PC-3 (cell line): ENCODE data around the gene ARL4A. TPM values are rescaled to one million over a fixed set of nuclear protein-coding genes. Genes with fewer than 3 reads are reported as not detected.
A peak's percentile ranks its signal among the peaks of the same experiment; 100 is the strongest.

Source experiments
- ATAC-seq: fragments of 200-7000 bp; cut with Tn5 transposase; 2 replicates; pipeline ENCODE4 v1.9.1; 2020; ENCODE audit warnings: mild to moderate bottlenecking, moderate library complexity
- BruUV-seq: library from RNA; stranded (reverse); fragments of 400-500 nt; replicated peaks from 2 replicates; lab custom pipeline; 2021; lab: Mats Ljungman, UMichigan
- CTCF ChIA-PET: fragments of 300-600 bp; sonication (Branson Sonifier 250); formaldehyde crosslinking; loops from one replicate; lab custom pipeline; 2022; ENCODE audit warnings: antibody characterized with exemption; lab: Charles Lee
- POLR2A ChIA-PET: fragments of 300-600 bp; sonication (Branson Sonifier 250); formaldehyde crosslinking; loops from one replicate; lab custom pipeline; 2022; ENCODE audit warnings: antibody characterized with exemption; ENCODE audit not compliant: unreplicated experiment; lab: Charles Lee
- DNase-seq: peaks from one replicate; pipeline ENCODE4 v3.0.0-alpha.2; 2015
- H2AFZ ChIP-seq: fragments of 300-600 bp; sonication (generic); 2 replicates; pipeline ENCODE4 v1.6.0; 2016; ENCODE audit warnings: antibody characterized with exemption, low read length
- H3F3A ChIP-seq: fragments of 300-600 bp; sonication (generic); one replicate; pipeline ENCODE4 v1.6.0; 2017; ENCODE audit warnings: antibody characterized with exemption, low read length, control low read depth, mild to moderate bottlenecking; ENCODE audit not compliant: unreplicated experiment
- H3K27ac ChIP-seq: fragments of 300-600 bp; sonication (generic); 2 replicates; pipeline ENCODE4 v1.5.1; 2016; ENCODE audit warnings: mild to moderate bottlenecking, low read length
- H3K27me3 ChIP-seq: fragments of 300-600 bp; sonication (generic); 2 replicates; pipeline ENCODE4 v1.6.1; 2016; ENCODE audit warnings: low read length, mixed read lengths
- H3K36me3 ChIP-seq: fragments of 300-600 bp; sonication (generic); 2 replicates; pipeline ENCODE4 v1.6.1; 2016; ENCODE audit warnings: low read depth, mixed run types, low read length, mixed read lengths
- H3K4me1 ChIP-seq: fragments of 300-600 bp; sonication (generic); 2 replicates; pipeline ENCODE4 v1.5.1; 2016; ENCODE audit warnings: low read length; ENCODE audit not compliant: insufficient read depth
- H3K4me2 ChIP-seq: fragments of 300-600 bp; sonication (generic); 2 replicates; pipeline ENCODE4 v1.6.0; 2016; ENCODE audit warnings: low read length
- H3K4me3 ChIP-seq: fragments of 300-600 bp; sonication (generic); 2 replicates; pipeline ENCODE4 v1.5.1; 2016; ENCODE audit warnings: mild to moderate bottlenecking, low read length, mixed read lengths
- H3K79me2 ChIP-seq: fragments of 300-600 bp; sonication (generic); 2 replicates; pipeline ENCODE4 v1.6.1; 2017; ENCODE audit warnings: low read length, mixed read lengths
- H3K9ac ChIP-seq: fragments of 300-600 bp; sonication (generic); 2 replicates; pipeline ENCODE4 v1.6.0; 2016; ENCODE audit warnings: mild to moderate bottlenecking, low read length
- H3K9me2 ChIP-seq: fragments of 300-600 bp; sonication (generic); replicated peaks from 2 replicates; pipeline ENCODE4 v1.6.1; 2016; ENCODE audit warnings: mixed run types, low read length, mixed read lengths
- H3K9me3 ChIP-seq: fragments of 300-600 bp; sonication (generic); 2 replicates; pipeline ENCODE4 v1.6.1; 2016; ENCODE audit warnings: low read length, mixed read lengths
- H4K20me1 ChIP-seq: fragments of 300-600 bp; sonication (generic); 2 replicates; pipeline ENCODE4 v1.6.1; 2016; ENCODE audit warnings: low read length, mixed read lengths
- EZH2 ChIP-seq: fragments of 300-600 bp; sonication (generic); IDR thresholded peaks from one replicate; pipeline ENCODE4 v1.6.1; 2017; ENCODE audit warnings: antibody characterized with exemption, mild to moderate bottlenecking, low read length; ENCODE audit not compliant: unreplicated experiment
- EZH2phosphoT487 ChIP-seq: fragments of 300-600 bp; sonication (generic); IDR thresholded peaks from 2 replicates; pipeline ENCODE4 v1.6.1; 2018; ENCODE audit warnings: mild to moderate bottlenecking, antibody characterized with exemption, low read length, borderline replicate concordance
- intact Hi-C: fragments of 100-400 bp; cut with micrococcal nuclease; formaldehyde crosslinking; loops from 2 replicates; pipeline ENCODE4 v1.9.0; 2023
- total RNA-seq: library from RNA; depleted of rRNA; stranded (reverse); fragments of >200 nt; gene quantifications from 2 replicates; pipeline ENCODE4 v1.2.3, GENCODE V29; 2014
- TF ChIP-seq, protein P1 (sequence below): fragments of 300-600 bp; sonication (generic); conservative IDR thresholded peaks from 2 replicates; pipeline ENCODE4 v1.5.1; 2017; ENCODE audit warnings: antibody characterized with exemption, low read depth, mild to moderate bottlenecking, low read length

ARL4A gene
- total RNA-seq, 1 experiment from 2014 or later: 23.7 TPM

DNA sequence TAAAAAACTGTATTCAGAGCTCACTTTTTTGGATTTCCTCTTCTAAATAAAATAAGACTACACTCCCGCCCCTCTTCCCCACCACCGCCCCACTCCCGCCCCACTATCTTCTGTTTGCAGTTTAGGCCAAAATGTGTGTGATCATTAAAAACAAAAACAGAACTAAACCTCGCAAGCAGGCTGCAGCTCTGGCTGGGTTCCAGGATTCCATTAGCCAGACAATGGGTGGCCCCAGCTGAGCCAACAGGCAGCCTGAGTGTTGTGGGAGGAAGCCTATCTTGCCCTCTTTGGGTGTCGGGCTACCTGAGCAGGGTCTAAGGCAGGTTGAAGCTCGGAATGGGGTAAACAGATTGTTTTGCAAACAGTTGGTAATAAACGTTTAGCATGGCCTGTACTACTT lies 41.7 kb downstream of the ARL4A start:
- H3K36me3 ChIP-seq: no peaks in the 10 kb centered on the region
- ATAC-seq (no peak; the same call in 1 of the 2 replicates), DNase-seq (peak; percentile 30)
- intact Hi-C loops: no loop called here
- ChIA-PET CTCF (no interaction called here), POLR2A (no interaction called here)
- no peaks in the 10 kb centered on the region for H3K27me3 ChIP-seq
- no peaks in the 10 kb centered on the region for H3K9me2 ChIP-seq
- no TSS peak for BruUV-seq
- TF ChIP-seq EZH2phosphoT487 (no peak), EZH2 (no peak)
- TF ChIP-seq, protein P1, sequence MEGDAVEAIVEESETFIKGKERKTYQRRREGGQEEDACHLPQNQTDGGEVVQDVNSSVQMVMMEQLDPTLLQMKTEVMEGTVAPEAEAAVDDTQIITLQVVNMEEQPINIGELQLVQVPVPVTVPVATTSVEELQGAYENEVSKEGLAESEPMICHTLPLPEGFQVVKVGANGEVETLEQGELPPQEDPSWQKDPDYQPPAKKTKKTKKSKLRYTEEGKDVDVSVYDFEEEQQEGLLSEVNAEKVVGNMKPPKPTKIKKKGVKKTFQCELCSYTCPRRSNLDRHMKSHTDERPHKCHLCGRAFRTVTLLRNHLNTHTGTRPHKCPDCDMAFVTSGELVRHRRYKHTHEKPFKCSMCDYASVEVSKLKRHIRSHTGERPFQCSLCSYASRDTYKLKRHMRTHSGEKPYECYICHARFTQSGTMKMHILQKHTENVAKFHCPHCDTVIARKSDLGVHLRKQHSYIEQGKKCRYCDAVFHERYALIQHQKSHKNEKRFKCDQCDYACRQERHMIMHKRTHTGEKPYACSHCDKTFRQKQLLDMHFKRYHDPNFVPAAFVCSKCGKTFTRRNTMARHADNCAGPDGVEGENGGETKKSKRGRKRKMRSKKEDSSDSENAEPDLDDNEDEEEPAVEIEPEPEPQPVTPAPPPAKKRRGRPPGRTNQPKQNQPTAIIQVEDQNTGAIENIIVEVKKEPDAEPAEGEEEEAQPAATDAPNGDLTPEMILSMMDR: no peak
- no peaks in the 10 kb centered on the region for H3K79me2 ChIP-seq
- no peaks in the 10 kb centered on the region for H3F3A ChIP-seq
- H2AFZ ChIP-seq: no peak overlapping the region
- peaks cover 11% of the 10 kb centered on the region for H3K4me1 ChIP-seq
- no peaks in the 10 kb centered on the region for H4K20me1 ChIP-seq
- H3K9ac ChIP-seq: no peak overlapping the region
- no peak overlapping the region for H3K27ac ChIP-seq
- no peaks in the 10 kb centered on the region for H3K9me3 ChIP-seq
- H3K4me3 ChIP-seq: no peak overlapping the region
- H3K4me2 ChIP-seq: no peak overlapping the region

DNA sequence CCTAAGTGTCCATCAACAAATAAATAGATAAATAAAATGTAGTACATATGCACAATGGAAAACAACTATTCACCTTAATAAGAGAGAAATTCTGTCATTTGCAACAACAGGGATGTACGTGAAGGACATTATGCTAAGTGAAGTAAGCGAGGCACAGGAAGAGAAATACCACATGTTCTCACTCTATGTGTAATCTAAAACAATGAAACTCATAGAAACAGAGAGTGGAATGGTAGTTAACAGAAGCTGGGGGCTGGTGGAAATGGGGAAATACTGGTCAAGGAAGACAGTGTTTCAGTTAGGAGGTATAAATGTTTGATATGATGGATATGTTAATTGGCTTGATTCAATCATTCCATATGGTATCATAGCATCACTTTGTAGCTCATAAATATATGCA lies 43.1 kb downstream of the ARL4A start:
- BruUV-seq: no TSS peak
- intact Hi-C loops: no loop called here

DNA sequence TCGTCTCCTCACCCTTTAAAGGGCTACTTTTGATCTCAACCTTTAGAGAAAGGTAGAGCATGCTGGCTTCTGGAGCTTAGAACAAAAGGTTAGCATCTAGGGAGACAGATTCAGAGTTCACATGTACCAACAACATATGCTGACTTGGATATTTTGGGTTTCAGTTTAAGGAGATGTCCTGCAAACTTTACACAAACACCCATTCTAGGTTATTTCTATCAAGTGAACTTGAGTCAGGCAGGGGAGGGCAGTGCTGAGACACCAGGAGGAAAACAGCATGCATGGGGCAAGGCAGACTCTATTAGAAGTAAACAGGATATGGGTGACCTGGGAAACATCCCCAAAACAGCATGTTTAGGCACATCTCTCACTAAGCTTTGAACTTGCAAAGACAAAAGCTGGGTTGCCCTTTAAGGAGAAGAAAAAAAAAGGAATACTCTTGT lies 43.8 kb downstream of the ARL4A start:
- Histone ChIP-seq H3F3A (no peaks in the 10 kb centered on the region), H3K9me3 (no peaks in the 10 kb centered on the region), H3K27ac (no peak overlapping the region), H3K9me2 (no peaks in the 10 kb centered on the region), H3K36me3 (no peaks in the 10 kb centered on the region), H2AFZ (0 out of 2 replicates have a peak overlapping the region, but pooled peaks have one; percentile 5), H3K4me2 (no peak overlapping the region), H3K27me3 (no peaks in the 10 kb centered on the region), H3K4me1 (peaks cover 11% of the 10 kb centered on the region), H3K9ac (no peak overlapping the region), H4K20me1 (no peaks in the 10 kb centered on the region), H3K79me2 (no peaks in the 10 kb centered on the region), H3K4me3 (no peak overlapping the region)
- ChIA-PET POLR2A (no interaction called here), CTCF (no interaction called here)
- BruUV-seq: no TSS peak
- no peak for TF ChIP-seq EZH2phosphoT487
- TF ChIP-seq, protein P1: peak; percentile 29; the same call in 1 of the 2 replicates
- no peak for TF ChIP-seq EZH2
- no peak for DNase-seq
- no peak for ATAC-seq
- intact Hi-C loops: no loop called here

More for the DNA sequence above, 43.1 kb downstream of the ARL4A start:
- H3K4me2 ChIP-seq: no peak overlapping the region
- no peaks in the 10 kb centered on the region for H4K20me1 ChIP-seq
- no peaks in the 10 kb centered on the region for H3K9me3 ChIP-seq
- ChIA-PET CTCF (no interaction called here), POLR2A (no interaction called here)
- ATAC-seq: no peak
- no peaks in the 10 kb centered on the region for H3K36me3 ChIP-seq
- no peak overlapping the region for H3K9ac ChIP-seq
- TF ChIP-seq, protein P1: no peak
- TF ChIP-seq EZH2: no peak
- TF ChIP-seq EZH2phosphoT487: no peak
- DNase-seq: no peak
- no peak overlapping the region for H3K27ac ChIP-seq
- H3K4me3 ChIP-seq: no peak overlapping the region
- peaks cover 11% of the 10 kb centered on the region for H3K4me1 ChIP-seq
- H2AFZ ChIP-seq: no peak overlapping the region
- no peaks in the 10 kb centered on the region for H3F3A ChIP-seq
- no peaks in the 10 kb centered on the region for H3K9me2 ChIP-seq
- no peaks in the 10 kb centered on the region for H3K27me3 ChIP-seq
- H3K79me2 ChIP-seq: no peaks in the 10 kb centered on the region
